HG02943 (cell line): ENCODE data around the gene NEFH.

Source experiments
- ATAC-seq: cut with Tn5 transposase; IDR thresholded peaks from one replicate; pipeline ENCODE4 v1.9.1; 2021; ENCODE audit warnings: mild to moderate bottlenecking, low read depth, moderate library complexity; ENCODE audit not compliant: unreplicated experiment

NEFH gene

DNA sequence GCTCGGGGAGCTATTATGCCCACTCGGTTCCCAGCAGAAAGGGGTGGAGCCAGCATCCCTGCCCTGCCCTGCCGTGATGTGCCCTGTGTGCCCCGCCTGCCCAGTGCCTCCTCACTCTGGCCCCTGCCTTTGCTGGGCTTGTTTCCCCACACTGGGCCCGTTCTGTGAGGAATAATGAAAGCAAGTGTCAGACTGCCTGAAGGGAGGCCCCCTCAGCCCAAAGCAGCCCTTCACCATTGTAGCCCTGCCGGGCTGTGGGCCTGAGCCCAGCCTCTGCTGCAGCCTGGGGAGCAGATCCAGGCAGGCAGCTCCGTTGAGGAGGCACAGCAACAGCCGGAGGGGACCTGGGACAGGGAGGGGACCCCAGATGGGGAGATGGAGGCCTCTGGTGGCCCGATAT lies 20.2 kb upstream of the NEFH start:
- no peak for ATAC-seq

DNA sequence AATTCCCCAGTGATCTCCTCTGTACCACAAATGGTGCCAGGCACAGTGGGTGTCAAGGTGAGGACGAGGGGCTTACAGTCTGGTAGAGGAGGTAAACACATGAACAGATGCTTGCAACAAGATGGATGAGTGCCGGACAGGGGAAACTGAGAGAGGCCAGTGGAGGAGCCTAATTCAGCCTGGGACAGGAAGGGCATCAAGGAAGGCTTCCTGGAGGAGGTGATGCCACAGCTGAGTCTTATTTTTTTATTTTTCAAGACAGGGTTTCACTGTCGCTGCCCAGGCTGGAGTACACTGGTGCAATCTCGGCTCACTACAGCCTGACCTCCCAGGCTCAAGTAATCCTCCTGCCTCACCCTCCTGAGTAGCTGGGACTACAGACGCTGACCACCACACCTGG lies 18.8 kb upstream of the NEFH start:
- ATAC-seq: no peak

DNA sequence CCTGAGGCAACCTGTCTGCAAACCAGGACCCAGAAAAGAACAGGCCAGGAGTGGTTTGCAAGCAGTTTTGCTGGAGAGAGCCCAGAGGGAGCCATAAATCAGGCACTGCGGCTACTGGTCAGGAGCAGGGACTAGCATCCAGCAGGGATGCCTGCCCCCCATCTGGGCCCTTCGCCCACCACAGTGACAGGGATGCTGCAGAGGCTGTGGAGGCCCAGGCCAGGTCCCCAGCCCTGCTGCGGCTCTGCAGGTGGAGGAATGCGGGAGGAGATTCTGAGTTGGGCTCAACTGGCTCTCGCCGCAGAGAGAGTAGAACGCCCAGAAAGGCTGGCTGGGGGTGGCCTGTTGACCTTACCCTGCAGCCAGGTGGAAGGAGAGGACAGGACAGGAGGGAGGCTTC lies 16.4 kb upstream of the NEFH start:
- no peak for ATAC-seq

DNA sequence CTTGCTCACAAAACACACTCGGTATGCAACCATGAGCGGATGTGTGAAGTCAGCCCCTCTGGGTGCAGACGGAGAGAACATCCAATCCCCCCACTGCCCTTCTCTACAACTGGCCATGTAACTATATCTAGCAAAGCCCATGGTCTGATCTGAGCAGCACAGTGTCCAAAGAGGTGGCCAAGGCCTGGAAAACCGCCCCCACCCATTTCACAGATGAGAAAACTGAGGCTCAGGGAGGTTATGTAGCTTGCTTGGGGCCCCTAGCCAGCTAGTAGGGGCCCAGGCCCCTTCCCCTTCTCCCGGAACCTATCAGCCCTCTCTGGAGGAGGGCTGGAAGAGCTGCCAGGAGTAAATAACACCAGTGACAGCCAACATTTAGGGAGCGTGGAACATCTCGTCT lies 15.4 kb upstream of the NEFH start:
- no peak for ATAC-seq

DNA sequence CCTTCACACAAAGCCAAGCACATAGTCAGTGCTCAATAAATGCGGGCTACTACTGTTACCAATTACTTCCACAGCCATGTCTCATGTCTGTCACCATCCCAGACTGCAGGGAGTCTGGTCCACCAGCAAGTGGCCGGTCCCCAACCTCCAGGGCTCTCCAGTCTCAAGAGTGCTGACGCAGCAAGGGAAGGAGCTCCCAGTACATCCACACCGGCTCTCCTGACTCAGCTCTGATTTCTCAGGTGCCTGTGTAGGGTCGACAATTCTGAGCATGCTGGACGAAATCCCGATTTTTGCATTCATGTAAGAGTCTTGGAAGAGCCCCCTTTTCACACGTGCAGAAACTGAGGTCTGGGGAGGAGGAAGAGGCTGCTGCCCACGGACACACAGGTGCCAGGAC lies 10.3 kb upstream of the NEFH start:
- ATAC-seq: no peak

DNA sequence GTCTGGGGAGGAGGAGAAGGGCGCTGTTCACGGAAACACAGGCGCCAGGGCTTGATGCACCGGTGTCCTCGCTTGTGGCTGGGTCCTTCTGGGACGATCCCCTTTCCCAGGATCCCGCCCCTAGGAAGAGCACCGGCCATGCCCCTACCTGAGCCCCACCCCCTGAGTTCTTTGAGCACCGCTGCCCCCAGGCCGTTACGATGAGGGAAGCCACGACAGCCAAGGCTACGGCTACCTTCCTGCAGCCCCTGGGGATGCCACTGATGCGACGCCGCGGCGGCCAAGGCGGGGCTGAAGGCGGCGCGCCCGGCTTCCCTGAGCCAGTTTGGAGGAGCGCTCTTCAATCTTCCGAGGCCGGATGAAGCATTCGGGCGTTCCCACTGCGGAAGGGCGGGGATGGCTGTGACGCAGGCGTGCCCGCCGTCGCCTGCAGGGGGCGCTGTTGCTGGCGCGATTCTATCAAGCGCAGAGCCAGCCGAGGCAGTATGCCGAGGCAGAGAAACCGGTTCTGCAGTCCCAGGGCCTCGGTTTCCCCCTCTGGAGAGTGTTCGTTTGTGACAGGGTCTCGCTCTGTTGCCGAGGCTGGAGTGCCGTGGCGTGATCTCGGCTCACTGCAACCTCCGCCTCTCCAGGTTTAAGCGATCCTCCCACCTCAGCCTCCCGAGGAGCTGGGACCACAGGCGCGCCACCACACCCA lies 9.7 kb upstream of the NEFH start:
- ATAC-seq: no peak

DNA sequence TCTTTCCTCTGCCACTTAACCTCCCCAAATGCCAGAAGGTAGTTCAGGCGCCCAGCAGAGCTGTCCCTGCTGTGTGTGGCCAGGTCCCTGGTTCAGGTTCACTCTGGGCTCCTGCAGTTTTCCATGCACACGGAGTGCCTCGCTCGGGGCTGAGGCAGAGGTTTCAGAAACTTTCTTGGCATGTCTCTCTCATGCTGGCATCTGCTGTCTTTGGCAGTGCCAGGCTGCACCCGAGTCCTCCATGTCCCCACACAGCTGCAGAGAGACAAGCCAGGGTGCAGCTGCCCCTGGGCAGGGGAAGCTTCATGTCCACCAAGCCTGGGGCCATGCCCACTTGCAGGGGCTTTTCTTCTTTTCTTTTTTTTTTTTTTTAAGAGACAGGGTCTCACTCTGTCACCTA lies 7.0 kb upstream of the NEFH start:
- ATAC-seq: no peak

DNA sequence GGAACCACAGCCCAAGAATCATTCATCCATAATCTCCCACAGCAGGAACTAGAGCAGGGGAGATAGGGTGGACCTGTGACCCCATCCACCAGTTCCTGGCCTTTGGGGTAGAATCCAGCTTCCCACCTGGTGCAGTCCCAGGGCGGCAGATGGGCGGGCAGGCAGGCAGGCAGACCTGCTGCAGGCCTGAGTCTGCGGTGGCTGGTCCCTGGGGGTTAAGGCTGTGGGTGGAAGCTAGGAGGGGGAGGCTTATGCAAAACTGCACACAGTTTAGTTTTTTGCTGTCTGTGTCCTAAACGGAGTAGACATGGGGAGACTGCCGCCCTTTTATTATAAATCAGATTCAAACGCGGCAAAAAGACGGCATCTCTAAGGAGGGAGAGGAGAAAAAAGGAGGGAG lies 4.5 kb upstream of the NEFH start:
- no peak for ATAC-seq

DNA sequence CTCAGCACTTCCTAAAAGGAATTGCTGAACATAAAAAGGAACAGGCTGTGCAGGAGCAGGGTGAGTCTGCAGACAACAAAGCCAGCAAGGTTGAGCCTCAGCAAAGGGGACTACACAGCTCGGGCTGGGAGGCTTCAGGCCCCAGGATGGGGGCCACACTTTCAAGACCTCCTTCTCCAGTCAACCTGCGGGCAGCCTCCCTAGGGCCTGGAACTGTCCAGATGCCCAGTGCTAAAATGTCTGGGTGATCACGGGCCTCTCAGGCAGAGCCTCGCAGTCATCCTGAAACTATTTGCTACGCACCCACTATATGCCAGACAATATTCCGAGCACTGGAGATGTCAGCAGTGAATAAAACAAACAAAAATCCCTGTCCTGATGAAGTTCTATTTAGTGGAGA lies 3.9 kb upstream of the NEFH start:
- ATAC-seq: no peak

DNA sequence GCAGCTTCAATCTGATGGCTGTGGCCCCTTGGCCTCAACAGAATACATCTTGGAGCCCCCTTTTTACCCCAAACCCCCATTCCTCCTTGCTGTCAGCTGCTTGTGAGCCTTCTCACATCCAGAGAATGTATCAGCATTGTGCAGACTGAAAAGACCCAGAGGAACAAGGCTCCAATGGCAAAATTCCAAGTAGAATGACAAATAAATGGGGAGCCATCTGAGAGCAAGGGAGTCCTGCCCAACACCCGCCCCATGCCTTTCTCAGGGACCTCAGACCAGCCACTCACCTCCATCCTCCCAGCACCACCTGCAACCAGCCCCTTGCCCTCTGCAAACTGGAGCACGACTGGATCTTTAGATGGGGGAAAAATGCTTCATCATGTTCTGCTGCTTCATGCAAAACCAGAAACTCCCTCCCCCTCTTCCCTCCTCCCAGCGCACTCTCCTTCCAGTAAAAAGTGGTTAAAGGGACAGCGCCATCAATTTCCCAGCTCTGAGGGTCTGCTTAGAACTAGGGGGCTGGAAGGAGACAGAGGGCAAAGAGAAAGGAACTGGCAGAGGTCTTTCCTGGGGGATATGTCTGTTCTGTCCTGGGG lies 2.2 kb upstream of the NEFH start:
- no peak for ATAC-seq

DNA sequence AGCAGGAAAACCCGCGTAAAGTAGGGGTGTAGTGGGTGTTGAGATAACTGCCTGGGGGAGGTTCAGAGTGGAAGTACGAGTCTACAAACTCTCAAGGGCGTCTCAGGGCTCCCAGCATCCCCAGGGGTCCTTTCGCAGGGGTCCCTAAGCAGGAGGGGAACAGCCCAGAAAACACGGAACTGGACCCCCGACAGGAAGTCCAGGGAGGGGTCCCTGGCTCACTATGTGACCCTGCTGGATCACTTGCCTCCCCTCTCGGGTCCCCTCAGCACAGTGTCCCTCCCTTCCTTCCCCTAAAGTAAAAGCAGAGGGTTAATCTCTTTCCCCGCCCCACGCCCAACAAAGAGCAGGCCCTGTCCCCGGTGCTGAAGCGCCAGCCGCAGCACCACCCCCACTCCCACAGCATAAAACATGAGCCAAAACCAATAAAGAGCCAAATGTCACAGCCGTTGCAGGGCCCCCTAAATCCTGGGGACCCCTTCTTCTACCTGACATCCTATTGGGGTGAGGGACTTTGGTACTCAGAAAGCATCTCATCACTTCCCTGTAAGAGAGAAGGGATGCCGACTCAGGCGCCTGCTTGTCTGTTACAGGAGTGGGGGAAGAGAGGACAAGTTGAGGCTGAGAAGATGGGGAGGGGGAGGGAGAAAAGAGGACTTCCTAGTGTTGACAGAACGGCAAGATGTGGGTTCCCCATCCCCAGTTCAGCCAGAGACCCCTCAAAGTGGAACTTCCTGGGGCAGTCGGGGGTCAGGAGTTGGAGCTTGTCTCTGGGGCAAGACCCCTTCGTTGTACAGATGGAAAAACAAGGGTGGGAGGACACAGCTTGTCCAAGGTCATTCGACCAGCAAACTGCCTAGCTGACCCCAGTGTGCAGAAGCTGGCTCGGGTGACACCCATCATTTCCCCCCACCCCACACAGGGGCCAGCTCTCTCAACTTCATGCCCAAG lies 1.4 kb upstream of the NEFH start:
- ATAC-seq: no peak

DNA sequence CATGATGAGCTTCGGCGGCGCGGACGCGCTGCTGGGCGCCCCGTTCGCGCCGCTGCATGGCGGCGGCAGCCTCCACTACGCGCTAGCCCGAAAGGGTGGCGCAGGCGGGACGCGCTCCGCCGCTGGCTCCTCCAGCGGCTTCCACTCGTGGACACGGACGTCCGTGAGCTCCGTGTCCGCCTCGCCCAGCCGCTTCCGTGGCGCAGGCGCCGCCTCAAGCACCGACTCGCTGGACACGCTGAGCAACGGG lies 169 bp downstream of the NEFH start:
- no peak for ATAC-seq

DNA sequence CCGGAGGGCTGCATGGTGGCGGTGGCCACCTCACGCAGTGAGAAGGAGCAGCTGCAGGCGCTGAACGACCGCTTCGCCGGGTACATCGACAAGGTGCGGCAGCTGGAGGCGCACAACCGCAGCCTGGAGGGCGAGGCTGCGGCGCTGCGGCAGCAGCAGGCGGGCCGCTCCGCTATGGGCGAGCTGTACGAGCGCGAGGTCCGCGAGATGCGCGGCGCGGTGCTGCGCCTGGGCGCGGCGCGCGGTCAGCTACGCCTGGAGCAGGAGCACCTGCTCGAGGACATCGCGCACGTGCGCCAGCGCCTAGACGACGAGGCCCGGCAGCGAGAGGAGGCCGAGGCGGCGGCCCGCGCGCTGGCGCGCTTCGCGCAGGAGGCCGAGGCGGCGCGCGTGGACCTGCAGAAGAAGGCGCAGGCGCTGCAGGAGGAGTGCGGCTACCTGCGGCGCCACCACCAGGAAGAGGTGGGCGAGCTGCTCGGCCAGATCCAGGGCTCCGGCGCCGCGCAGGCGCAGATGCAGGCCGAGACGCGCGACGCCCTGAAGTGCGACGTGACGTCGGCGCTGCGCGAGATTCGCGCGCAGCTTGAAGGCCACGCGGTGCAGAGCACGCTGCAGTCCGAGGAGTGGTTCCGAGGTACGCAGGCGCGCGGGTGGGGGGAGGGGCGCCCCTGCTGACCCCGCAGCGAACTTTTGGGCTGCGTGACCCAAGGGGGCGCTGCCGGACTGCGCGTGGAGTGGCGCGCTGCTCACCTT lies 670 bp downstream of the NEFH start:
- ATAC-seq: no peak

DNA sequence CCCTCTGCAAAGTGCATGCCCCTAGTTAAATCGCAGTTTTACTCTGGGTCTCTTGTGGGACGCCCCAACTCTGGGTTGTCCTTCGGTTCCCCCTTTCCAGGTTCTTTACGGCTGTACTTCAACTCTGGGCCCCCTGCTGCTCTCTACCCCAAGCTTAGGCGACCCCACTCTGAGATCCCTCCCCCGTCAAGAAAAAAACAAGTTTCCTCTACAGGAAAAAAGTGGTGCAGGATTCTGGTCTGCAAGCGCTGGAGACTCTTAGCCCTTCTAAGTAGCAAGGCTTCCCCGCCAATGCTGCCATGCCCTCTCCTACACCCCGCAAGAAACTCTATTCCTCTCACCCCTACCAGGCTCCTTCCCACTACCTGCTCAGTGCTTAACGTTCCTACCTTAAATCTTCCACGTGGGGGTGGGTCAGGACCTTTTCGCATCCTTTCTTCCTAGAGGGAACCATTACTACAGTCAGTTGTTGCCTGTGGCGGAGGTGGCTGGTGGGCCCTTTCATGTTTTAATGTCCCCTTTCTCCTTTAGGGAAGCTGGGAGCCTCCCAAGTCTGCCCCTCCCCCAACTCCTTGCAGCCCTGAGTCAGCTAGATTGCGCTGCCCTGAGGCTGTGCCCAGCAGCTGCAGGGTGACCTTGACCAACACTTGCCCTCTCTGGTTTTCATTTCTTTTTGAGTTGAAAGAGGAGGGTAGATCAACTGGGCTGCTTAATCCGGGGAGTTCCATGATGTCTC lies 1.4 kb downstream of the NEFH start:
- no peak for ATAC-seq

DNA sequence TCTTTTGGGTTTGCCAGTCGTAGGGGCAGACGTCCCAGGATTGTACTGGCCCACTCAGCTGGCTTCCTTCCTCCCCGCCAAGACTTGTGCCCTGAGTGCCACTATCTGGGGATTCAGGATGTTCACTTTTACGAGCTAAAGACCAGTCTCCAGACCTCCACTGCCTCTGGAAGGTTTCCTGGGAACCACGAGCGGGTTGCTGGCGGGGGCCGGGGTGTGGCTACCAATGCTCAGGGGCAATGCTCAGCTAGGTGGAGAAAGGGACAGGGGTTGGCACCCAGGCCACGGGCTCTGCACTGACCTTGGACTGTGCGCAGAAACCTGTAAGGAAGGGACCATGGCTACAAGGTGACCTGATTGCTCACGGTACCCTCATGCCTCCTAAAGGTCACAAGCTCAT lies 2.2 kb downstream of the NEFH start:
- no peak for ATAC-seq

DNA sequence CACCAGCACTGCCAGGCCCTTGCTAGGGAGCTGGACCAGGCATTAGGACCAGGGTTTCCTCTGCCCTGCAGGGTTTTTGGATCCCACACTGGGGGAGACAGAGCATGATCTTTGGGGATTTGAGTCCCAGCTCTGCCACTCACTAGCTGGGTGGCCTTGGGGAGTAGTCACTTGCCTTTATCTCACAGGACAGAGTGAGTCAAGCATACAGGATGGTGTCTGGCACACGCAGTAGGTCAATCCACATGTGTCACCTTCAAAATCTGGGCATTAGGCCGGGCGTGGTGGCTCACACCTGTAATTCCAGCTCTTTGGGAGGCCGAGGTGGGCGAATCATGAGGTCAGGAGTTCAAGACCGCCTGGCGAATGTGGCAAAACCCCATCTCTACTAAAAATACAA lies 2.7 kb downstream of the NEFH start:
- ATAC-seq: no peak

DNA sequence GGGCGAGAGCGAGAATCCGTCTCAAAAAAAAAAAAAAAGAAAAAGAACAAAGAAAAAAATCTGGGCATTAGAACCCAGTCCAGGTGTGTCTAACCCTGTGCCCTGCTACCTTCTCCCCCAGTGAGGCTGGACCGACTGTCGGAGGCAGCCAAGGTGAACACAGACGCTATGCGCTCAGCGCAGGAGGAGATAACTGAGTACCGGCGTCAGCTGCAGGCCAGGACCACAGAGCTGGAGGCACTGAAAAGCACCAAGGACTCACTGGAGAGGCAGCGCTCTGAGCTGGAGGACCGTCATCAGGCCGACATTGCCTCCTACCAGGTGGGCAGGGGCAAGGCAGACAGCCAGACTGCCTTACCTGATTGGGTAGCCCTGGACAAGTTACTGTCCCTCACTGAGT lies 3.2 kb downstream of the NEFH start:
- no peak for ATAC-seq

DNA sequence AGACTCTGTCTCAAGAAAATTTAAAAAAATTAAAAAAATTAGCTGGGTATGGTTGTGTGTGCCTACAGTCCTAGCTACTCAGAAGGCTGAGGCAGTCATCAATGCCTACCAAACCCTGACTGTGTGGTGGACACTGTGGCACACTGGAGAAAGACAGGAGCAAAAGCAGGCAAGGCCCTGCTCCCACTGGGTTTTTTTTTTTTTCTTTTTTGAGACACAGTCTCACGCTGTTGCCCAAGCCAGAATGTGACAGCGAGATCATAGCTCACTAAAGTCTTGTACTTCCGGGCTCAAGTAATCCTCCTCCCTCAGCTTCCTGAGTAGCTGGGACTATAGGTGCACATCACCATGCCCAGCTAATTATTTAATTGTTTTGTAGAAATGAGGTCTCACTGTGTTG lies 4.6 kb downstream of the NEFH start:
- ATAC-seq: no peak

DNA sequence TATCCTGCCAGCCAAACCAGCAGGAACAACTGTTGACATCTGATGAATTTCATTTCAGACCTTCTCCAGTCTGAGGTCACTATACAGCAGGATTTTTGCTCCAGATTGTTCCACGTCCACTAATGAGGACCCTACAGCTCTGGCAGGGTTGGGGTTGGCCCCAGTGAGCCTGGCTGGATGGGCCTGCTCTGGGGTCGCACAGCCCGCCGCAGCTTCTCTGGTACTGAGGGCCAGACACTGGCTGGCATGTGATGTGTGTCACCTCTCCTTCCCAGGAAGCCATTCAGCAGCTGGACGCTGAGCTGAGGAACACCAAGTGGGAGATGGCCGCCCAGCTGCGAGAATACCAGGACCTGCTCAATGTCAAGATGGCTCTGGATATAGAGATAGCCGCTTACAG lies 5.4 kb downstream of the NEFH start:
- ATAC-seq: no peak

DNA sequence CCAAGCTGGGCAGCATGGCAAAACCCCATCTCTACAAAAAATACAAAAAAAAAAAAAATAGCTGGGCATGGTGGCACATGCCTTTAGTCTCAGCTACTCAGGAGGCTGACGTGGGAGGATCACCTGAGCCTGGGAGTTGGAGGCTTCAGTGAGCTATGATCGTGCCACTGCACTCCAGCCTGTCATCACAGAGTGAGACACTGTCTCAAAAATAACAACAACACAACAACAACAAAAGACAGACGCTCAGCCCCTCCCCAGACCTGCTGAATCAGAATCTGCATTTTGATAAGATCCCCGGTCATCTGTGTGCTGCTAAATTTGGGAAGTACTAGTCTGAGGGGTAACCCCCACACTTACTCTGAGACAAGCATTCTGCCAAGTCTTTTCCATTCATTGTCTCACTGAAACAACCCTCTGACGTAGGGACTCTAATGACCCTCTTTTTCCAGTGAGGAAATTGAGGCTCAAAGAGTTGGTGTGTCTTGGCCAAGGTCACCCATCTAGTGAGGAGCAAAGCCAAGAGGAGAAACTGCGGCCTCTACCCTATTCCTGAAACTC lies 7.5 kb downstream of the NEFH start:
- no peak for ATAC-seq
